Skeletal muscle satellite cell (primary cell): Measurements from ENCODE around the gene CCDC50.

Experiments
- H3K27me3 ChIP-seq: 2 replicates; pipeline ENCODE4 v1.7.0; 2013; ENCODE audit warnings: low read length; ENCODE audit not compliant: control insufficient read depth, insufficient read depth
- H3K36me3 ChIP-seq: 2 replicates; pipeline ENCODE4 v1.7.0; 2013; ENCODE audit warnings: mild to moderate bottlenecking, control low read depth, low read length; ENCODE audit not compliant: insufficient read depth
- H3K4me1 ChIP-seq: 2 replicates; pipeline ENCODE4 v1.7.0; 2013; ENCODE audit warnings: low read length; ENCODE audit not compliant: control insufficient read depth, insufficient read depth
- H3K4me2 ChIP-seq: 2 replicates; pipeline ENCODE4 v1.7.0; 2013; ENCODE audit warnings: mild to moderate bottlenecking, low read length
- H3K4me3 ChIP-seq: 2 replicates; pipeline ENCODE4 v1.7.0; 2013; ENCODE audit warnings: low read length
- H3K9ac ChIP-seq: 2 replicates; pipeline ENCODE4 v1.7.0; 2013; ENCODE audit warnings: mild to moderate bottlenecking, low read depth, low read length, moderate library complexity
- H3K9me3 ChIP-seq: replicated peaks from 2 replicates; pipeline ENCODE4 v1.7.0; 2013; ENCODE audit warnings: mild to moderate bottlenecking, control low read depth, low read length

The CCDC50 gene

GRCh38 chr3:191412759-191413158 lies 83.6 kb downstream of the CCDC50 start:
- Histone ChIP-seq H3K27me3 (no peaks in the 10 kb centered on the region), H3K4me3 (no peak overlapping the region), H3K9ac (no peak overlapping the region), H3K9me3 (no peaks in the 10 kb centered on the region), H3K4me2 (peak overlapping the region; percentile 45), H3K4me1 (peaks cover 15% of the 10 kb centered on the region), H3K36me3 (no peaks in the 10 kb centered on the region)

- Histone ChIP-seq H3K9me3 (no peaks in the 10 kb centered on the region), H3K4me1 (peaks cover 15% of the 10 kb centered on the region), H3K4me2 (no peak overlapping the region), H3K27me3 (no peaks in the 10 kb centered on the region), H3K4me3 (no peak overlapping the region), H3K9ac (no peak overlapping the region), H3K36me3 (no peaks in the 10 kb centered on the region)
Observed at GRCh38 chr3:191414286-191414685, 85.1 kb downstream of the CCDC50 start.

- Histone ChIP-seq H3K4me1 (peaks cover 15% of the 10 kb centered on the region), H3K4me3 (no peak overlapping the region), H3K27me3 (no peaks in the 10 kb centered on the region), H3K9me3 (no peaks in the 10 kb centered on the region), H3K4me2 (no peak overlapping the region), H3K9ac (no peak overlapping the region), H3K36me3 (no peaks in the 10 kb centered on the region)
Observed at GRCh38 chr3:191414732-191415131, 85.5 kb downstream of the CCDC50 start.

GRCh38 chr3:191415566-191415965 lies 86.4 kb downstream of the CCDC50 start:
- Histone ChIP-seq H3K9me3 (no peaks in the 10 kb centered on the region), H3K9ac (no peak overlapping the region), H3K4me2 (no peak overlapping the region), H3K4me1 (peaks cover 15% of the 10 kb centered on the region), H3K36me3 (no peaks in the 10 kb centered on the region), H3K27me3 (no peaks in the 10 kb centered on the region), H3K4me3 (no peak overlapping the region)

- H3K4me3 ChIP-seq, result no peak overlapping the region
- no peaks in the 10 kb centered on the region for H3K9me3 ChIP-seq
- no peak overlapping the region for H3K4me2 ChIP-seq
- H3K9ac ChIP-seq, result no peak overlapping the region
- peaks cover 12% of the 10 kb centered on the region for H3K4me1 ChIP-seq
- H3K27me3 ChIP-seq, result no peaks in the 10 kb centered on the region
- no peaks in the 10 kb centered on the region for H3K36me3 ChIP-seq
Observed at GRCh38 chr3:191417457-191417729, 88.2 kb downstream of the CCDC50 start.

GRCh38 chr3:191420771-191421170 lies 91.6 kb downstream of the CCDC50 start:
- Histone ChIP-seq H3K27me3 (no peaks in the 10 kb centered on the region), H3K4me2 (no peak overlapping the region), H3K9ac (no peak overlapping the region), H3K9me3 (no peaks in the 10 kb centered on the region), H3K4me3 (no peak overlapping the region), H3K36me3 (no peaks in the 10 kb centered on the region), H3K4me1 (no peaks in the 10 kb centered on the region)

GRCh38 chr3:191424881-191425280 lies 95.7 kb downstream of the CCDC50 start:
- Histone ChIP-seq H3K4me1 (no peaks in the 10 kb centered on the region), H3K4me2 (no peak overlapping the region), H3K9ac (no peak overlapping the region), H3K4me3 (no peak overlapping the region), H3K27me3 (no peaks in the 10 kb centered on the region), H3K36me3 (no peaks in the 10 kb centered on the region), H3K9me3 (no peaks in the 10 kb centered on the region)

GRCh38 chr3:191425322-191425734 lies 96.1 kb downstream of the CCDC50 start:
- Histone ChIP-seq H3K27me3 (no peaks in the 10 kb centered on the region), H3K4me3 (no peak overlapping the region), H3K9ac (no peak overlapping the region), H3K4me2 (no peak overlapping the region), H3K9me3 (no peaks in the 10 kb centered on the region), H3K36me3 (no peaks in the 10 kb centered on the region), H3K4me1 (no peaks in the 10 kb centered on the region)

GRCh38 chr3:191426311-191426710 lies 97.1 kb downstream of the CCDC50 start:
- Histone ChIP-seq H3K4me2 (no peak overlapping the region), H3K9ac (no peak overlapping the region), H3K36me3 (no peaks in the 10 kb centered on the region), H3K27me3 (no peaks in the 10 kb centered on the region), H3K4me1 (no peaks in the 10 kb centered on the region), H3K4me3 (no peak overlapping the region), H3K9me3 (no peaks in the 10 kb centered on the region)

GRCh38 chr3:191428177-191428576 lies 99.0 kb downstream of the CCDC50 start:
- H3K36me3 ChIP-seq, result no peaks in the 10 kb centered on the region
- H3K4me3 ChIP-seq, result no peak overlapping the region
- H3K4me2 ChIP-seq, result no peak overlapping the region
- H3K9me3 ChIP-seq, result no peaks in the 10 kb centered on the region
- no peaks in the 10 kb centered on the region for H3K27me3 ChIP-seq
- no peaks in the 10 kb centered on the region for H3K4me1 ChIP-seq
- H3K9ac ChIP-seq, result no peak overlapping the region

- no peak overlapping the region for H3K4me2 ChIP-seq
- H3K27me3 ChIP-seq, result no peaks in the 10 kb centered on the region
- no peaks in the 10 kb centered on the region for H3K36me3 ChIP-seq
- no peak overlapping the region for H3K9ac ChIP-seq
- no peak overlapping the region for H3K4me3 ChIP-seq
- no peaks in the 10 kb centered on the region for H3K9me3 ChIP-seq
- no peaks in the 10 kb centered on the region for H3K4me1 ChIP-seq
Observed at GRCh38 chr3:191430103-191430502, 100.9 kb downstream of the CCDC50 start.

GRCh38 chr3:191431160-191431822 lies 102.1 kb downstream of the CCDC50 start:
- Histone ChIP-seq H3K4me3 (no peak overlapping the region), H3K4me2 (no peak overlapping the region), H3K9me3 (no peaks in the 10 kb centered on the region), H3K9ac (no peak overlapping the region), H3K4me1 (no peaks in the 10 kb centered on the region), H3K36me3 (no peaks in the 10 kb centered on the region), H3K27me3 (no peaks in the 10 kb centered on the region)
